ENCODE measurements around the gene WAS.
A peak's percentile ranks its signal among the peaks of the same experiment; 100 is the strongest.
"Not testable (repeated sequence)": the region's sequence is repeated elsewhere in the genome, so short reads cannot be mapped to it uniquely, and the experiment has no call there.

WAS gene

GRCh38 chrX:48685416-48685815, 1.8 kb downstream of the WAS start:
- no peak for DNase-seq (ENCODE audit: low spot score)

- DNase-seq (ENCODE audit: low spot score) = no peak
Measured at GRCh38 chrX:48688531-48689150, 5.0 kb downstream of the WAS start.

GRCh38 chrX:48689208-48689920, 5.8 kb downstream of the WAS start:
- no peak for DNase-seq (ENCODE audit: low spot score)

GRCh38 chrX:48691746-48692145, 8.1 kb downstream of the WAS start:
- DNase-seq (ENCODE audit: low spot score) = not testable (repeated sequence)

DNA sequence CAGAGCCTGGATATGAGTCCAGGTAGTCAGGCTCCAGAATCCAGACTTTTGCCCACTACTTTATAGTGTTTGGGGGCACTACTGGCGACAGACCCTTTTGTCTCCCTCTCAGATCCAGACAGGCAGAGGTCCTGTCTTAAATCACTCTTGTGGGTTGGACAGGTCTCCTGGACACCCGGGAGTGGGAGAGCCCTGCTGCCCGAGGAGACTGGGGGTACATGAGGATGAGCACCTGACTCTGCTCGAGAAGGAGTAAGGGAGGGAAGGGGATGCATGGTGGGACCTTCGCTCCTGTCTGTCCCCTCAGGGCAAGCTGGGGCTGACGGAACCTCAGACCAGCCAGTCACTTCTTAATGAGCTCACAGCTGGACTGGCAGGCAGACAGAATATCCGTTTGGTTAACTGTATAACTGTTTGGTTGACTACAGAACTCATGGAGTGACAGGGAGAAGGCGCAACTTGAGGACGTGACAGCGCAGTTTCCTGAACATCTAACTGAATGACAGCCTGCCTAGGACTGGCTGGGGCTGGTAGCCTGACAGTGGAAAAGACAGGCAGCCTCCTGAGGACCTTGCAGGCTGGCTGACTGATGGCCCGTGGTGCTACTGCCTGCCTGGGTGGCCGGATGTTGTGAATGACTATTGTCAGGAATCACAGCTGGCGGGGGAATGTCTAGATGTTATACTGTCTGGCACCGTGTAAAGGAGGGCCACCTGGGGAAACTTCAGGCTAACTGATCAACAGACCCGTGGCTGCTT, 11.4 kb downstream of the WAS start:
- no peak for DNase-seq (ENCODE audit: low spot score)

- peak; percentile 7 for DNase-seq (ENCODE audit: low spot score)
Measured at GRCh38 chrX:48695534-48695896, 11.9 kb downstream of the WAS start.

- peak; percentile 7 for DNase-seq (ENCODE audit: low spot score)
Measured at GRCh38 chrX:48695925-48696300, 12.3 kb downstream of the WAS start.

DNA sequence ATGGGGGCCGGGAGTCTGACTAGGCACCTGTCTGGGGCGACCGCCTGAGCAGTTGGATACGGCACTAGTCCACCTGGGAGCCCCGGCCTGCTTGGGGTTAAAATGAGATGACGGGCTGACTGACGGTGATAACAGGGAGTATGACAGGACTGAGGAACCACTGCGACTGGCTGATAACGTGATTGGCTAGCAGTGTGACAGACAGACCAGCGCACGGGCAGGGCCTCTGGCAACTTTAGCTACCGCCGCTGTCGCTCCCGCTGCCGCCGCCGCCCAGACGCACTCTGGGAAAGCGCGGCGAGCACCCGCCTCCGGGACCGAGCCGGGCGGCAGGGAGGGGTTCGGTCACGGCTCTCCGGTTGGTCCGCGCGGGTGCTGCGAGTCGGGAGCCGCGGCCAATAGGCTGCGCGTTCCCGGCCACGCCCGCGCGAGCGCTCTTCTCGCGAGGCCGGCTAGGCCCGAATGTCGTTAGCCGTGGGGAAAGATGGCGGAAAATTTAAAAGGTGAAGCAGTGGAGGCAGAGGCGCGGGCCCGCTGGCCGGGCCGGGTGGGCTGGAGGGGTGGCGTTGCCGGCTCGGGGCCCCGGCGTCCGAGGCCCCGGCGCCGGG, 12.8 kb downstream of the WAS start, which contains the start of gene SUV39H1:
Gene SUV39H1, plus strand, starts transcription at position 434 of the 608 bp plus-strand sequence. Its CDS starts 51 bp downstream, at position 485.
- DNase-seq (ENCODE audit: low spot score) = peak; percentile 96

DNA sequence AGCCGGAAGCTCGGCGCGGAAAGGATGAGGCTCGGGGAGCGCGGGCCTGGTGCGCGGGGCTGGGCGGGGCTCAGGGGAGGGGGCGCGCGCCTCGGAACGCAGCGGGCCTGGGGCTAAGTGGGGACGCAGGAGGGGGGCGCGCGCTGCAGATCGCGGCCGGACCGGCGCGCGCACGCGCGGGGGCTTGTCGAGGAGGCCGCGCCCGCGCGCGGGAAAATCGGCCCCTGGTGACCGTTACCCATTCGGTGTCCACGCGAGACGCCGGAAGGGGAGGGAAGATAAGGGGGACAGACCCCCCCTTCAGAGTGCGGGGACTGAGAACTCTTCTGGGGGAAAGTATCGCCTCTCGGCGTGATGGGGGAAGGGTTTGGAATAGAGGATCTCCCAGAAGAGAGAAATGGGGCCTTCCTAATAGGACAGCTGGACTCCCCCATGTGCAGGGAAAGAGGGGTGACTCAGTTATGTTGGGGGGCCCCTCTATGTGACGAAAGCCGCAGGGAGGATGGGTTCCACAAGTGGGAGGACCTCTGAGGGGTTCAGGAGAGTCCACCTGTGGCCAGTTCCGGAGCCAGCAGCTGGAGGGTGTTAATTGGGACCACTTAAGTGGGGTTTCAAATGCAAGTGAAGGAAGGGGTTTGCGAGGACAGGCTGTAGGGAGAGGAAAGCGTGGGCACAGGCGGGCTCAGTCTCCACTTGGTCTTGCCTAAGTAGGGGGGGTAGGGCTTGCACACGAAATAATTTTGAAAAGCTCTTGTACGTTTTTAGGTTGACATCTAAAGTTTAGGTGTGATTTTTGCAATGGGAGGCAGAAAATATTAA, 13.5 kb downstream of the WAS start:
- DNase-seq (ENCODE audit: low spot score) = peak; percentile 34

GRCh38 chrX:48698306-48698705, 14.7 kb downstream of the WAS start:
- no peak for DNase-seq (ENCODE audit: low spot score)

DNA sequence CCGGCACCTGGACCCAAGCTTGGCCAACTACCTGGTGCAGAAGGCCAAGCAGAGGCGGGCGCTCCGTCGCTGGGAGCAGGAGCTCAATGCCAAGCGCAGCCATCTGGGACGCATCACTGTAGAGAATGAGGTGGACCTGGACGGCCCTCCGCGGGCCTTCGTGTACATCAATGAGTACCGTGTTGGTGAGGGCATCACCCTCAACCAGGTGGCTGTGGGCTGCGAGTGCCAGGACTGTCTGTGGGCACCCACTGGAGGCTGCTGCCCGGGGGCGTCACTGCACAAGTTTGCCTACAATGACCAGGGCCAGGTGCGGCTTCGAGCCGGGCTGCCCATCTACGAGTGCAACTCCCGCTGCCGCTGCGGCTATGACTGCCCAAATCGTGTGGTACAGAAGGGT, 16.6 kb downstream of the WAS start:
- DNase-seq (ENCODE audit: low spot score) = no peak

DNA sequence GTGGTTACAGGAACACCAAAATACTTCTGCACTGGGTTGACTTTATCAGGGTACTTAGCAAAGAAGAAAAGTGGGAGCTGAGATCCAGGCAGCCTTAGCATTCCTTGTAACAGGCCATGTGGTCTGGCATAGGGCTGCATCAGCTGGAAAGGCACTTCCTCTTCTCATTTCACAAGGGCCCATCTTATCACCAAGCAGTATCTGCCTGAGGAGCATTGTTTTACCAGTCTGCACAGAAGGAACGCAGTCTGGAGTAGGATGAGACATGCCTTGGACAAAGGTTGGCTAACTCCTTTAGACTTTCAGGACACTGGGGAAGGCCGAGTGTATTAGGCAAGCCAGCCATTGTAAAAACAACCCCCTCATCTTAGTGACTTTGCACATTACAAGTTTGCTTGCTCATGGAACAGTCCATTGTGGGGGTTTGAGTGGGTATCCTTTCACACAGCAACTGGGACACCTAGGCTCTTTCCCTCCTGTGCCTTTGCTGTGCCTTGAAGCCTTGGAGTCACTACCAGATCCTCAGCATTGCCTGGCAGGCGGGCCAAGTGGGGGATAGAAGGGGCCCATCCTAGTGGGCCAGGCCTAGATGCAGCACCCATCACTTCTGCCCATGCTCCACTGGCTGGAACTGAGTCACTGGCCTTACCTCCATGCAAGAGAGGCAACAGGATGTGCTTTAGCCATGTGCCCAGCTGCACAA, 17.5 kb downstream of the WAS start:
- DNase-seq (ENCODE audit: low spot score) = no peak

- no peak for DNase-seq (ENCODE audit: low spot score)
Measured at GRCh38 chrX:48702032-48702431, 18.4 kb downstream of the WAS start.

DNA sequence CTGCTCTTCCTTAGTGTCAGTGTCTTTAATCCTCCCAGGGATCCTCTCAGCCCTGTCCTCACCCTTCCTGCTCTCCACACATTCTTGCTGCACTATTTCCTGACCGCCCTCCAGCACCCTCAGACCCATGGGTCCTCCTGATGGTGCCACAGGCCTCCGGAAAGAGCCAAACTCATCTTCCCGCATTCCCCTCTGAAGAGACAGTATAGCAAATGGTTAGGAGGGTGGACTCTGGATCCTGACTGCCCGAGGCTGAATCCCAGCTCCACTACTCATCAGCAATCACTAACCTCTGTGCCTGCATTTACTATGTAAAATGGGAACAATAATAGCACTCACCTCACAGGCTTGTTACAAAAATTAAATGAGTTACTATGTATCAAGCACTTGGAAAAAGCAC, 19.1 kb downstream of the WAS start:
- no peak for DNase-seq (ENCODE audit: low spot score)

DNA sequence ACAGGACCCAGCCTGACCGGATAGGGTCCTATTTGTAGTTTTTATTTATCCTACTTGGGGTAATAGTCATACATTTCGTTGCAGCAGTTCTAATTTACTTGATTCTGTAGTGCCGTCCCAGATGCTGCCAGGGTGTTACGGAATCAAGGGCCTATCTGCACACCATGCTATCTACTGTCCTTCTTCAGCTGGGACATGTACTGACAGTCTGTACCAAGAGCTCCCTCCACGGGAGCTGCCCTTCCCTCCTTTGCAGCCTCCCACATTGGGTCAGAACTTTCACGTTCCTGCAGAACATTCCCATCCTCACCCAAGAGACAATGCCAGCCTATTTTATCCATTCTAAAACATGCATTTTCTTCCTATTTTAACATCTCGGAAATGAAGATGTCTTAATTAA, 19.6 kb downstream of the WAS start:
- DNase-seq (ENCODE audit: low spot score) = no peak

DNA sequence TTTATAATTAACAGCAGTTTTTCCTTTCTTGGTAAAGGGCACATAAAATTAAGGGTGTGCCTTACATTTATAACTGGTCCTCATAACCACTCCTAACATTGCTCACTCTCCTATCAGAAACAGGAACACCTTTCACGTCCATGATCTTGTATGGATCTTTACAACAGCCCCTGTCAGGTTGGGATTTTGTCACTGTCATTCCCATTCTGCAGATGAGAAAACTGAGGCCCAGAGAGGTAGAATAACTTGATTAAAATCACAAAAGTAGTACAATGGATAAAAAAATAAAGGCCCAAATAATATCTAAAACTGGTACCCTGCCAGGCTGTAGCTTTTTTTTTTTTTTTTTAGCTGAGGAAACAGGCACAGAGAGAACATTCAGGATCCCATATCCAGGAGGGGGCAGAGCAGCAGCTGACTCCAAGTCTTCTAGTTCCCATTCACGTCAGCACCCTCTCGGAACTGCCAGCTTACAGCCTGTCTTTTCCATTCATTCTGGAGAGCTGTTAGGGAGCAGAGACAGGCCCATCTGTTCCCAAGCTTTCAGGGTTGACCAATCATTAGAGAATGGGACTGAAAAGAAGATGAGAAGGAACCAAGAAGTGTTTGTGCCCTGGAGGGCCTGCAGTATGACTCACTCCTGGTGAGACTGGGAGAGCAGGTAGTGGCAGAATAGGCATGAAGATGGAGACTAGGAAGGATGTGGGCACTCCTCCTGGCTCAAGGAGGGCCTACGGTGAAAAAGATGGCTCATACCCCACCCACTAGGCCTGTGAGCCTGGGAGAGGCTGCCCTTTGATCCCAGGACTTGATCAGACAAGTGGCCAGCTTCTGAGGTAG, 20.3 kb downstream of the WAS start:
- DNase-seq (ENCODE audit: low spot score) = peak; percentile 19

- no peak for DNase-seq (ENCODE audit: low spot score)
Measured at GRCh38 chrX:48705871-48706270, 22.3 kb downstream of the WAS start.

- DNase-seq (ENCODE audit: low spot score) = no peak
Measured at GRCh38 chrX:48709522-48710112, 26.0 kb downstream of the WAS start.

GRCh38 chrX:48711162-48711928, 27.7 kb downstream of the WAS start:
- DNase-seq (ENCODE audit: low spot score) = no peak
